Measurements from ENCODE around the gene DACT3.

Gene DACT3

GRCh38 chr19:46661020-46661731 is at the start of gene DACT3:
DACT3 (minus strand) TSS chr19:46661182; CDS start chr19:46661064, 118 bp downstream.
- DNase-seq (ENCODE audit: low read depth in 2 of 2) = peak; percentile 100

- no peak for DNase-seq (ENCODE audit: low read depth in 2 of 2)
Measured at GRCh38 chr19:46710687-46711086, 49.7 kb upstream of the DACT3 start.

- peak; percentile 67 to 90 for DNase-seq (ENCODE audit: low read depth in 2 of 2)
Measured at GRCh38 chr19:46704379-46705076, 43.5 kb upstream of the DACT3 start.

GRCh38 chr19:46700704-46701103 is 39.7 kb upstream of the DACT3 start:
- no peak for DNase-seq (ENCODE audit: low read depth in 2 of 2)

- no peak for DNase-seq (ENCODE audit: low read depth in 2 of 2)
Measured at GRCh38 chr19:46698395-46699321, 37.7 kb upstream of the DACT3 start.

GRCh38 chr19:46697204-46697960 is 36.4 kb upstream of the DACT3 start:
- no peak for DNase-seq (ENCODE audit: low read depth in 2 of 2)

- DNase-seq (ENCODE audit: low read depth in 2 of 2) = no peak
Measured at GRCh38 chr19:46696866-46697203, 35.9 kb upstream of the DACT3 start.

GRCh38 chr19:46696052-46696451 is 35.1 kb upstream of the DACT3 start:
- no peak for DNase-seq (ENCODE audit: low read depth in 2 of 2)

GRCh38 chr19:46693760-46694159 is 32.8 kb upstream of the DACT3 start:
- DNase-seq (ENCODE audit: low read depth in 2 of 2) = no peak

GRCh38 chr19:46692918-46693722 is 32.1 kb upstream of the DACT3 start:
- no peak for DNase-seq (ENCODE audit: low read depth in 2 of 2)

- no peak for DNase-seq (ENCODE audit: low read depth in 2 of 2)
Measured at GRCh38 chr19:46691948-46692347, 31.0 kb upstream of the DACT3 start.

GRCh38 chr19:46691104-46691503 is 30.1 kb upstream of the DACT3 start:
- no peak for DNase-seq (ENCODE audit: low read depth in 2 of 2)

GRCh38 chr19:46689358-46689757 is 28.4 kb upstream of the DACT3 start:
- no peak for DNase-seq (ENCODE audit: low read depth in 2 of 2)

- DNase-seq (ENCODE audit: low read depth in 2 of 2) = no peak
Measured at GRCh38 chr19:46687438-46688145, 26.6 kb upstream of the DACT3 start.

GRCh38 chr19:46685189-46685588 is 24.2 kb upstream of the DACT3 start:
- no peak for DNase-seq (ENCODE audit: low read depth in 2 of 2)

- DNase-seq (ENCODE audit: low read depth in 2 of 2) = peak; percentile 24 to 51
Measured at GRCh38 chr19:46678110-46678732, 17.2 kb upstream of the DACT3 start.

- no peak for DNase-seq (ENCODE audit: low read depth in 2 of 2)
Measured at GRCh38 chr19:46674416-46675178, 13.6 kb upstream of the DACT3 start.

GRCh38 chr19:46670813-46671212 is 9.8 kb upstream of the DACT3 start:
- no peak for DNase-seq (ENCODE audit: low read depth in 2 of 2)

- DNase-seq (ENCODE audit: low read depth in 2 of 2) = no peak
Measured at GRCh38 chr19:46668662-46669061, 7.7 kb upstream of the DACT3 start.

Measured in stimulated activated CD4-positive, alpha-beta T cell treated with anti-CD3 and anti-CD28 coated beads, Interleukin-12 subunit alpha, Interleukin-12 subunit beta, amount 100 ng/mL, for 24 hours (primary cell).